HG02623 (cell line): ENCODE measurements around the gene GNG14.
"Not testable (repeated sequence)": the region's sequence is repeated elsewhere in the genome, so short reads cannot be mapped to it uniquely, and the experiment has no call there.

Source experiments
- ATAC-seq: cut with Tn5 transposase; IDR thresholded peaks from one replicate; pipeline ENCODE4 v1.9.1; 2021; ENCODE audit warnings: moderate library complexity; ENCODE audit not compliant: unreplicated experiment

The GNG14 gene

GRCh38 chr19:12695096-12695495 lies 7.3 kb downstream of the GNG14 start:
- ATAC-seq, result no peak

GRCh38 chr19:12695514-12695913 lies 7.7 kb downstream of the GNG14 start:
- ATAC-seq, result no peak

DNA sequence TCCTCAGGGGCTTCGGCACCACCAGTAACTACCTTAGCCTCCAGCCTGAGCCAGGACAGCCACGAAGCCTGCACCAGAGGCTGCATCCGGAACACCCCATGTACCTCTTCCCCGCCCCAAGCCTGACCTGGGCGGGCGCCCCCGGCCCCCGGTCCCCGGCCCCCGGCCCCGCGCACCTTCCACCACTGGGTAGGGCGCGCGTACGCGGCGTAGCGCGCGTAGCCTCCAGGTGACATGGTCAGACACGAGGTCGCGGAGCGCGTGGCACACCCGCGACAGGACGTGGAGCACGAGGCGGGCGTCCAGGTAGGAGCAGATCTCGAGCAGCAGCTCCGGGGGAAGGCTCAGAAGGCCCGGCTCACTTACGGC lies 8.2 kb downstream of the GNG14 start:
- ATAC-seq, result peak; percentile 30

- ATAC-seq, result peak; percentile 57
Observed at GRCh38 chr19:12696366-12697335, 8.9 kb downstream of the GNG14 start, which contains the start of gene FBXW9. Gene FBXW9 (minus strand): TSS chr19:12696631. CDS start chr19:12696581, 50 bp downstream.

GRCh38 chr19:12697425-12697824 lies 9.6 kb downstream of the GNG14 start:
- ATAC-seq, result not testable (repeated sequence)

GRCh38 chr19:12698138-12698537 lies 10.3 kb downstream of the GNG14 start:
- ATAC-seq, result no peak

DNA sequence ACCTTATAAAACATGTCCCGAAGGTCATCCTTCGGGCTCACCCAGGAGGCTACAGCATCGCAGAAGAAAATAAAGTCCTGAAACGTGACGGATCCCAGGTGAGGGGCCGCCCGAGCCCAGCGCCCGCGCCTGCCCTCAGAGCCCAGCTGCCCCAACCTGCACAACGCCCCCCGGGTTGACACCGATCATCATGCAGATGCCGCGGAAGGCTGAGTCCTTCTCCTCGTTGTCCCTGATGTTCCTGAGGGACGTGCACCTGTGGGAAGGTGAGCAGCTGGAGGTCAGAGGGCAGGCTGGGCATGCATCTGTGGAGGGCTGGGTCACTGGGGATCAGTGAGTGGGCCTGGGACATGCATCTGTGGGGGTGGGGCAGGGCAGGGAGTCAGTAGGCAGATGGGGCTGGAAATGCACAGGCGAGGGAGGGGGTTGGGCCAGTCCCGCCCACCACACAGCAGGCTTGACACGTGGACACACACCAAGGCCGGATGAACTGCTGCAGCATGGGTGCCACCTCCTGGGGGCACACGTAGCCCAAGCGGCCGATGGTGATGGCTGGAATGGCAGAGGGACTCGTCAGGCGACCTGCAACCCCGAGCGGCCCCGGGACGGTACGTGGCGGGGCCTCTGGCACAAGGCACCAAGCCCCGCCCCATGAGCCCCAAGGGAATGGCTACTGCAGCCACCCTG lies 13.9 kb downstream of the GNG14 start:
- ATAC-seq, result no peak

DNA sequence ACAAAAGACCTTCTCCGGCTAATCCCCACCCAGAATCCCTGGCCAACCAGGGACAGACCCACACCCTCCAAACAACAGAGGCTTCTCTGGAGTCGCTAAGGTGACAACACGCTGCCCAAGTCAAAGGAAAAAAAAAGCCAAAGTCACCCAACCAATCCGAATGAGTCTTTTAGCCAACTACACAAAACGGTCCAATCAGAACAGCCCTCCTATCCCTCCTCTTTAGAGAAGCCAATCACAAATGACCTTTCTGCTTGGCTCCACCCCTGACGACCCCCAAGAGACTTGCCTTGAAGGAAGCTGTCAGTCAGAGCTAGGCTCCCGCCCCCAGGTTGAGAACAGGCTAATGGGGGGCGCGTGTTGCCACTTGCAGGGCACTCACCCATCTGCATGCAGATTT lies 15.2 kb downstream of the GNG14 start:
- ATAC-seq, result no peak

- ATAC-seq, result no peak
Observed at GRCh38 chr19:12705169-12705568, 17.4 kb downstream of the GNG14 start.

GRCh38 chr19:12705654-12706331 lies 18.0 kb downstream of the GNG14 start:
- ATAC-seq, result no peak

DNA sequence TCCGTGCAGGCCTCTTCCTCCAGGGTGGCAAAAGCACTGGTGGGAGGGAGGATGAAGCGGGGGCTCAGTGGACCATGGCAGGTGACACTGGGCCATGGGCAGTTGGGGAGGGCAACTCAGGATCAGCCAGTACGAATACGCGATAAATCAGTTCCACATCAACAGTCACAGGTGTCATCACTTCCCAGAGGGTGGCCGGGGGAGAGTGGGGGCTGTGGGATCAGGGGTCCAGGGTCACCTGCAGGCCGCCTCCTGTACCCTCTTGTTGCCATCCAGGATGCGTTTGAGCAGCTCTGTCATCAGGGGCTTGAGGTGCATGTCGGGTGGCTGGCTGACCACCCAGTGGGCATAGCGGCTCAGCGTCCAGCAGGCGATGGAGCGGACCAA lies 18.5 kb downstream of the GNG14 start:
- ATAC-seq, result no peak

DNA sequence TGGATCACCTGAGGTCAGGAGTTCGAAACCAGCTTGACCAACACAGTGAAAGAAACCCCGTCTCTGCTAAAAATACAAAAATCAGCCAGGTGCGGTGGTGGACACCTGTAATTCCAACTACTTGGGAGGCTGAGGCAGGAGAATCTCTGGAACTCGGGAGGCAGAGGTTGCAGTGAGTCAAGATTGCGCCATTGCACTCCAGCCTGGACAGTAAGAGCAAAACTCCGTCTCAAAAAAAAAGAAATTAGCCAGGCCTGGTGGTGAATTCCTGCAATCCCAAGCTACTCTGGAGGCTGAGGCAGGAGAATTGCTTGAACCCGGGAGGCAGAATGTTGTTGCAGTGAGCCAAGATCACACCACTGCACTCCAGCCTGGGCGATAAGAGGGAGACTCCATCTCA lies 20.8 kb downstream of the GNG14 start:
- no peak for ATAC-seq

DNA sequence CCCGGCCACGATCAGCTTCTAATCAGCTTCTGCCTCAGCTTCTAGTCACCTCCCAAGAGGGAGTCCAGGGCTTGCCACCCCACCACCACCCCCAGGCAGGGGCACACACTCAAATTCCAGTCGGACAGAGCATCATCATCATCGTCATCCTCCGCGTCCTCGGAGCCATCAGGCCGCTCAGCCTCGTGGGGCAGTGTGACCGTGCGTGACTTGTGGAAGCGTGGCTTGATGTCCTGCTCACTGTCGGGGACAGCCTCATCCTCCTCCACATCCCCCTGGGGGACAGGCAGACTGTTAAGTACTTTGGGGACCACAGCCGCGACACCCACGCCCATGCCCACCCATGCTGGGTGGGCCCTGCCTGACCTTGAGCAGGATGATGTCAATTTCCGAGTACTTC lies 23.4 kb downstream of the GNG14 start:
- no peak for ATAC-seq

DNA sequence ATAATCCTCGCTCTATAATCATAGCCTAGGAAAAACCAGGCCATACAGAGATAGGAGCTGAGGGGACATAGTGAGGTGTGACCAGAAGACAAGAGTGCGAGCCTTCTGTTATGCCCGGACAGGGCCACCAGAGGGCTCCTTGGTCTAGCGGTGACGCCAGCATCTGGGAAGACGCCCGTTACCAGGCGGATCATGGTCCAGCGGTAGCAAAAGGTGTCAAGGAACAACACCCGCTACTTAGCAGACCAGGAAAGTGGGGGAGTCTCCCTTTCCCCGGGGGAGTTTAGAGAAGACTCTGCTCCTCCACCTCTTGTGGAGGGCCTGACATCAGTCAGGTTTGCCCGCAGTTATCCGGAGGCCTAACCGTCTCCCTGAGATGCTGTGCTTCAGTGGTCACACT lies 24.3 kb downstream of the GNG14 start:
- not testable (repeated sequence) for ATAC-seq

DNA sequence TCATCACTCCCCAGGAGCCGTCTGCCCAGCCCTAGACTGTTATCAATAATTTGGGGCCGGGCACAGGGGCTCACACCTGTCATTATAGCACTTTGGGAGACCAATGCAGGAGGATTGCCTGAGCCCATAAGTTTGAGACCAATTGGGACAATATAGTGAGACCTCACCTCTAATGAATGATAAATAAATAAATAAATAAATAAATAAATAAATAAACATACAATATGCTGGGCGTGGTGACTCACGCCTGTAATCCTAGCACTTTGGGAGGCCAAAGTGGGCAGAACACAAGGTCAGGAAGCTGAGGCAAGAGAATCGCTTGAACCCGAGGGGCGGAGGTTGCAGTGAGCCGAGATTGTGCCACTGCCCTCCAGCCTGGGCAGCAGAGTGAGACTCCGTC lies 25.5 kb downstream of the GNG14 start:
- ATAC-seq, result not testable (repeated sequence)

- no peak for ATAC-seq
Observed at GRCh38 chr19:12715102-12715501, 27.3 kb downstream of the GNG14 start.

GRCh38 chr19:12715929-12716328 lies 28.1 kb downstream of the GNG14 start:
- ATAC-seq, result no peak

- ATAC-seq, result no peak
Observed at GRCh38 chr19:12720296-12720695, 32.5 kb downstream of the GNG14 start.

DNA sequence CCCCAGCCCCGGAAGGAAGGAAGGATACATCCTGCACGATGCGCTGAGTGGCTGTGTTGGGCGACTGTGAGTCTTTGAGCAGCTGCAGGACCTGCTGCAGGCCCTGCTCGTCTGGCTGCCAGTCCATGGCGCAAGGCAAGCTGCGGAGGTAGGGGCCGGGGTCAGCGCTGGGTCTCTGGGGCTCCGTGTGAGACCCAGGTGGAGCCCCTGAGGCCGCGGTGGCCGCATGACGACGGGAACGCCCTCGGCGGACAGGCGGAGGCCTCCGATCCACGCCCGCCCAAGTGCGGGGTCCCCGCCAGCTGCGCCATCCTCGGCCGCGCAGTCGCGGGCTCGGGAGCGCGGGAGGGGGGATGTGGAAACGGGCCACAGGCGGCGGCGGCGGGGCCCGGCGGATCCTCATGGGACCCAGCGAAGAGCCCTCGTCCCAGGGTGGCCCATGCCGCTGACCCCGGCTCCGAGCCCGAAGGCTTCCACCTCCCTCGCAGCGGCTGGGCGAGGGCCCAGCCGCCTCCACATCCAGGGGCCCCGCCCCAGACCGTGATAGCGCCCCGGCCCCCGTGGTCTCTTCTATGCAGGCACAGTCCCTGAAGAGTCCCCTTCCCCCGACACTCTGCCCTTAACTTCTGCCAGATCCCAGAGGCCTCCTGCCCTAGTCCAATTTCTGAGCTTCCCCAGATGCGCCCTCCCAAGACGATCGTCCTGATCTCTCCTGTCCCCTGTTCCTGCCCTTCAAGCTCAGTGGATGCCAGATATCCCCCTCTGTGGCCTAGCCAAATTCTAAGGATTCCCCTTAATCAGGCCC lies 33.3 kb downstream of the GNG14 start:
- no peak for ATAC-seq

- ATAC-seq, result peak; percentile 7
Observed at GRCh38 chr19:12721656-12722565, 34.1 kb downstream of the GNG14 start.
